GM19351 (cell line): Measurements from ENCODE around the gene ANKRD66.

Experiments
- ATAC-seq: cut with Tn5 transposase; IDR thresholded peaks from one replicate; pipeline ENCODE4 v1.9.1; 2021; ENCODE audit warnings: mild to moderate bottlenecking, moderate library complexity; ENCODE audit not compliant: unreplicated experiment

ANKRD66 gene

DNA sequence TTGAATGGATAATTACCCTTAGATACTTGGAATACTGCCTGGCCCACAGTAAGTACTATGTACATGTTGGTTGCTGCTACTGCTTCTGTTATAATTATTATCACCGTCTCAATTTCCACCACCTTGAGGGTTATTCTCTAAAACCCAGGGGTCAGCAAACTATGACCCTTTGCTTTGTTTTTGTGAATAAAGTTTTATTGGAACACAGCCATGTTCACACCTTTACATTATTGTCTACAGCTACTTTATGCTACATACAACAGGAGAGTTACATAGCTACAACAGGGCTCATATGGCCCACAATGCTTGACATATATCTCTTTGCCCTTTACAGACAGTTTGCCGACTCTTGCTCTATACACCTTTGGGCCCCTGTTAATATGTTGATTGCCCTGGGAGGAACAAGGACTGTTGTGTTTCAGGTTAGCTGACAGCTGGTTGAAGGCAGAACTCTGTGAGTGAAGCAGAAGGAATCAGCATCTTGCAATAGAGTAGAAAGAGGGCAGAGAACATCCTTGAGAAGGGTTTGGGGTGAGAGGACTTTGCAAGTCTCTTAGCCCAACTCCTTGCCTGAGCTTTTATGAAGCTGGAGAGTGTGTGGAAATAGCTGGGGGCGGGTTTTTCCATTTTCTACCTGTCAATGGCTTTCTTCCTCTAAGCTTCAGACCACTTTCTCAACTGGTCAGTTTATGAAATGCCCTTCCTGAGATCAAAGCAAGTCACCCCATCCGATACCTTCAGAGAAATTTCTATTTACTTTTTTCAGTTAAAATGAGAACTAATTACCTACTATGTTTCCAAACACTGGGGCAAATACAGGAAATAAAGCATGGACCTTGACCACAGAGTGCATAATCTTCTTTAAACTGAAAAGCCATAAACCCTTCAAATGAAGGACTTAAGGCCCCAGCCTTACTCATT lies 43.0 kb downstream of the ANKRD66 start:
- no peak for ATAC-seq

DNA sequence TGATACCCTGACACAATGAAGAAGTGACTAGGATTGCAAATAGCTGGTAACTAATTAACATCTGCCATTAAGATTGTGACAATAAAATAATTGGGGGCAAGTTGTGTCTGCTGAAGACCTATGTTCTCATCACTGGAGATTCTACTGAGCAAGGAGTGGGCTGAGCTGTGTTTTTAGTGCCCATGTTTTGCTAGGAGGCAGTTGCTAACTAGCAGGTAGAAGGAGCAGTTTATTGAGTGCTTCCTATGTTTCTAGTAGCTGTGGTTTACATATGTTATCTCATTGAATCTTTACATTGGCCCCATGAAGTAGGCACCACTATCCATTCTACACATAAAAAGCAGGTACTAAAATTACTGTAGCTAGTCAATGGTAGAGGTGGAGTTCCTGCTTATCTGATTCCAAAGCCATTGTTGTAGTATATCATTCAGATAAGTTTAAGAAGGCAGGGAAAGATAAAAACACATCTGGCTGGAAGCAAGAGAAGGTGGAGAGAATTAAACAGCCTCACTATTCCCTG lies 43.7 kb downstream of the ANKRD66 start:
- ATAC-seq, result no peak

DNA sequence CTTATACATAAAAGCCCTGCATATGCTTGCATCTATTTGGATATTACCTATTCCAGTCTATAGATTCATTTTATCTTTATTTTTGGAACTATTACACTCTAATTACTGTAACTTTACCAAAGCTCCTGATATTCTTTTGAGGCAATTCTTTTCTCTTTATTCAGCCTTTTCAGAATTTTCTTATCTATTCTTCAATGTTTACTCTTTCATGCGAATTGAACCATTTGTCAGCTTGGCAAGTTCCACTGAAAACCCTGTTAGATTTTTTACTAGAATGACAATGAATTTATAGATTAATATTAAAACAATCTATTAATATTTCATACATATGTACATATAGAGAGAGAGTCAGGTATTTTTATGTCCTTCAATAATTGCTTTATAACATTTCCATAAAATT lies 45.9 kb downstream of the ANKRD66 start:
- ATAC-seq, result no peak

DNA sequence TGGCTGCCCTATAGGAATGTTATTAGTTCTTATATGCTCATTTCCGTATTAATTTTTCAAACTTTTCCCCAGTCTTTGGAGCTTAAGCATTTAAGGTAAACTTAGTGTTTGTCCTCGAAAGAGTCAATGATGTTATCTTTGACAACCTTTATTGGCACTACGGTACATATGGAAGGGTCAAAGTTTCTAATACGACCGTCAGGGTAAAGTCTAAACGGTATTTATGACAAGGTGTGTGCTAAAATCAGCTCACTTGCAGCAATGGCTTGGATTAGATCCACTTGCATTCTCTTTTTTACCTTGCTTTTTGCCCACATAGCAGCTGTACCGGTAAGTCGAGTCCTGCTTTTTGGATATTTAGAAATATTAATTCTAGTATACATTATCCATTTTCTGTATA lies 46.4 kb downstream of the ANKRD66 start, which contains the start of gene MEP1A:
MEP1A (plus strand) TSS at position 252 of the 400 bp plus-strand sequence; CDS start at position 262, 10 bp downstream.
- no peak for ATAC-seq

DNA sequence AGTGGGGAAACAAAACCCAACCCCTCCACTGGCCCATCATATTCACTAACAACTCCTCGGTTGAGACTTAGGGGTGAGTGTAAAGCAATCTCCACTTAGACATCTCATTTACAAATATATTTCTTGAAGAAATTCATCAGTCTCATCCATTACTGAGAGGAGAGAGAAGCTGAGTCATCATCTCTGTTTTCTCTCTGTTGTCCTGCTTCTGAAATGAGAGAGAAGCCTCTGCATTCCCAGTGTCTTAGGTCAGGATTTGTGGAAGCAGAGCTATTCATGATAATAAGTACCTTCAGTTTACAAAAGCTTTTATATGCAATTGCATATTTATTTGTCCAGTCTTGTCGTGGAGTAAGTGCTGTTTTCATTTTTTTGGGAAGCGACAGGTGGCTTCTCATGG lies 47.3 kb downstream of the ANKRD66 start:
- ATAC-seq, result no peak

DNA sequence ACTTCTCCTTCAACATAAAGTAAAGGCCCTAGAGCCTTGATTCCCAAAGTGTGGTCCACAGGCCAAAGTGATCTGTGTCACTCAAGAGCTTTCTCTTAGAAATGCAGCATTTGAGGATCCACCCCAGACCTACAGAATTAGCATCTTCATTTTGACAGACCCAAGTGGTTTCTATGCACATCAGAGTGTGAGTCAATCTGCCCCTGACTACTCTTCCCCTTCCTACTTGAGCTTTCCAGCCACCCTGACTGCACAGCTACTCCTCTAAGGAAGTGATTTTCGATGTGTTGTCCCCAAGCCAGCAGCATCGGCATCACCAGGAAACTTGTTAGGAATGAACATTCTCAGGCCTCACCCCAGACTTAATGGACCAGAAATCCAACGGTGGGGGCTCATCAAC lies 49.1 kb downstream of the ANKRD66 start:
- ATAC-seq, result no peak

DNA sequence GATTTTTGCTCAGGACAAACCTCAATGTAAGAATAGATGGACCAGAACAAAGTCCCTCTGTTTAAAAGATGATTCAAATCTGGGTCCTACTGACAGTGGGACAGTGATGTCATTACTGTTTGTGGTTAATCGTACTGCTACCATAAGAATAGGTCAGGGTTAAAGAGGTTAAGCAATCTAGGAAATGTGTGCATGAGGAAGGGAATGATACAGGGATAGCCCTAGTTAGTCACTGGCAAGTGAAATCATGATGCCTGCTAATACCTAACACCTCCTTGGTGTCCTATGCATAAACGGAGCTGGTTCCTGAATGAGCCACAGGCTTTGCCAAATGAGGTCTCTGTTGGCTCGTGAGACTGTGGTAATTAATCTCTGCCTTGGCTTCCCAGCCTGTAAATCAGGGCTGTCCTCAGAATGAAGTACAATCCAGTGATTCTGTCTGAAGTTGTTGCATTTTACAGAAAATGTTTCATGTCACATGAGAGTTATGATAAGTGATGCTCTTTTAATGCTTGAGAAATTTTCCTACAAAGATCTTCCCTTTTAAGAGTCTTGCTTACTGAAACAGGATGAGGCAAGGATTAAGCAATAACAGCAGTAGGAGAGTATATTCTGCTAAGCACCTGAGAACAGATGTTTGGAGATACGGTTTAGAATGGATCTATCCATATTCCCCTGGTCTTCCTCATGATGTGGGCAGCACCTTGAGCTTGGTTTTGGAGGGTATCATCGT lies 50.3 kb downstream of the ANKRD66 start:
- no peak for ATAC-seq

DNA sequence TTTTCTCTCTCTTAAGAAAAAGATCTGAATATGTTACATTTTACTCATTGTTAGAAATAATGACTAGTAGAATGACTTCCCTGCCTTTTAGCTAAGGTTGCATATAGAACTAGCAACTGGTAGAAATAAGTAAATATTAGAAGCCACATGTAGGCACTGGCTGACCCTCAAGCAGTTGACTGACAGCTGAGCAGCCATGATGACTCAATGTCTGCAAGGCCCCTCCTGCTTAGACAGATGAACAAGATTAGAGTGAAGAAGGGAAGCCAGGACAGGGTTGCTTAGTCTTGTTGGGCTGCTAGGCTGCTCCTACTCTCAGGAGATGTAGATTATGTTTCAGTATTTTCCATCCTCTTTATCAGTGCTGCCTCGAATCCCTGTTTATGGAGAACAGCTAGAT lies 52.9 kb downstream of the ANKRD66 start:
- no peak for ATAC-seq

DNA sequence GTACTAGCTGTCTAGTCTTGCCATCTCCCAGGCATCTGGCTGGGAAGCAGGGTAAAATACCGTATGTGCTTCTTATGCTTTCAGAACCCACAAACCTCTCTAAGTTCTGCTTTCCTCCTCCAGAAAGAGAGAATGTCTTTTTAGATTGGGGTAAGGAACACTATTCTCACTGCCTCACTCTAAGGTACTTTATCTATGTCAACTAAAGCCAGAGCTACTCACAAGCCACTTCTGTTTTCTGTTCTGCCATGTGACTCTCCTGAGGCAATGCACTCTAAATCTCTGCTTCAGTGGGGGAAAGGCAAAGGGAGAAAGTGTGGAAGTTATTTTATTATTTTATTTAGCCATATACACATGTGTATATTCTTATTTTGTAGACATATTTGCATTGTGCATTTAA lies 62.1 kb downstream of the ANKRD66 start:
- ATAC-seq, result no peak
